NCI-H146 treated with DMSO at 0.1 percent for 48 hours (cell line): ENCODE results near the gene TMEM88.

Experiments
- DNase-seq: peaks from one replicate; lab custom pipeline; 2025; ENCODE audit not compliant: unreplicated experiment; lab: John Stamatoyannopoulos, UW

The TMEM88 gene

DNA sequence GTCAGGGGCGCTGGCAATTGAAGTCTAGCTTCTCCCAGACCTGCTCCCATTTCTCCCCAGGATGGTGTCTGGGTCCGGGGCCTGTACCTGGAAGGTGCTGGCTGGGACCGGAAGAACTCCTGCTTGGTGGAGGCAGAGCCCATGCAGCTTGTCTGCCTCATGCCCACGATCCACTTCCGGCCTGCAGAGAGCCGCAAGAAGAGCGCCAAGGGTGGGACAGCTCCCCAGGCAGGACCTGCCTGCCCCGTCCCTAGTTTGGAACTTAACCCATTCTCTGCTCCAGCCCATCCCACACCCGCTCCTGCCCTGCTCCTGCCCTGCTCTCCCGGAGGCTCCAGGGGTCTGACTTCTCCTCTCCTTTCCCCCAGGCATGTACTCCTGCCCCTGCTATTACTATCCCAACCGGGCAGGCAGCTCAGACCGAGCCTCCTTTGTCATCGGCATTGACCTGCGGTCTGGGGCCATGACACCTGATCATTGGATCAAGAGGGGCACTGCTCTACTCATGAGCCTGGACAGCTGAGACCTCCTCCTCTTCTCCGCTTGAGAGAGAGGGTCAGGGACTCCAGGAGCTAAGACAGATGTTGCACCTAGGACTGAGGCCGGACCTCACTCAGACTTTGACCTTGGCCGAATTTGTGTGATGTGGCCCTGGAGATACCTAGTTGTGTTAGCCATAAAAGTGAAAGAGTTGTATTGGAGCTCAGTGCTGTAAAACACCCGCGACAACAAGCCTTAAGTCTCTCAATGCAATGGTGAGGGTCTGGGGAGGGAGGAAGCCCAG is 21.7 kb upstream of the TMEM88 start:
- DNase-seq: no peak

DNA sequence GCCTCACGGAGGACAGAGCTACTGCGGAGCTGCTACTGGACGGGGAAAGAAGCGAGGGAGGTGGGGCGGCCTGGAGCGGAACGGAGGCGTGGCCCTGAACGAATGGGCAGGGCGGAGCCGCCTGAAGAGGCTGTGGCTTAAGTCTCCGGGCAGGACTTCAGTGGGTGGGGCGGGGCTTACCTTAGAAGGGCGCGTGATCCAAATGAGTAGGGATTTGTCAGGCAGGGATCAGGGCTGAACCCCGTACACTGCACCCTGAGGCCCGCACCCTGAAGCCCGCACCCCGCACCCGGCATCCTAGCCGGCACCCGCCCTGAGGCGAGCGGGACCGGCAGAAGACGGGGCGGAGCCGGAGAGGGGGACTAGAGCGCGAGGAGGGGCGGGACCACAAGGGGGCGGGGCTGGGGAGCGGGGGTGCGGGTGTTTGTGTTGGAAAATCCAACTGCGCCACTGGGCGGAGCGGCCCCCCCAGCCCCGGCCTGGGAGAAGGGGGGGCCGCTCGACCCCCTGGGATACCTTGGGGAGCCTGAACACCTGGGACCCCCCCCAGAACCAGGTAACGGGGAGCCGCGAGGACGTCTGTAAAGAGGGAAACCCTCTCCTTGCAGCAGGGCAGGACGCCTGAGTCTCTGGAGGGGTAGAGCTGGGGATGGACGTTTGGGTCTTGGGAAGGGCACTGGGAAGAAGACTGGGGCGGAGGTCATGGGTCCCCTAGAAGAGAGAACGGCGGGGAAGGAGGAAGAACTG is 20.9 kb upstream of the TMEM88 start, which contains the start of gene KDM6B:
KDM6B (plus strand) TSS at position 423 of the 747 bp plus-strand sequence. CDS start 11,338 bp downstream, outside the sequence.
- peak; percentile 83 for DNase-seq

DNA sequence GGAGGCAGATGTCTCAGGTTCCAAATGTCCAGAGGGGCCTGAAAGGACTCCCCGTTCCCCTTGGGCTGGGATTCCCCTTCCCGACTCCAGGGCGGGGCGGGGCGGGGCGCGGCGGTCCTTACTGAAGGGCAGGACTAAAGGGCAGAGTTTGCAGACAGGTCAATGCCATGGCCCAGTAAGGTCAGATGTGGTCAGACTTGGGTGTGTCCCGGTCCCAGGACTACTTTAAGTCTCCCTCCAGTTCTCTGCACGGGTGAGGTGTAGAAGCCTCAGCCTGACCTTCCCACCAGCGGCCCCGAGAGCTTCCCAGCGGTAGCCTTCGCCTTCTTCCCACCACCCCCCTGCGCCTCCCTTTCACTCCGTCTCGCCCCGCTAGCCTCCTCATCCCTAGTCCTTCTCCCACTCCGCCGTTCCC is 20.3 kb upstream of the TMEM88 start:
- no peak for DNase-seq

DNA sequence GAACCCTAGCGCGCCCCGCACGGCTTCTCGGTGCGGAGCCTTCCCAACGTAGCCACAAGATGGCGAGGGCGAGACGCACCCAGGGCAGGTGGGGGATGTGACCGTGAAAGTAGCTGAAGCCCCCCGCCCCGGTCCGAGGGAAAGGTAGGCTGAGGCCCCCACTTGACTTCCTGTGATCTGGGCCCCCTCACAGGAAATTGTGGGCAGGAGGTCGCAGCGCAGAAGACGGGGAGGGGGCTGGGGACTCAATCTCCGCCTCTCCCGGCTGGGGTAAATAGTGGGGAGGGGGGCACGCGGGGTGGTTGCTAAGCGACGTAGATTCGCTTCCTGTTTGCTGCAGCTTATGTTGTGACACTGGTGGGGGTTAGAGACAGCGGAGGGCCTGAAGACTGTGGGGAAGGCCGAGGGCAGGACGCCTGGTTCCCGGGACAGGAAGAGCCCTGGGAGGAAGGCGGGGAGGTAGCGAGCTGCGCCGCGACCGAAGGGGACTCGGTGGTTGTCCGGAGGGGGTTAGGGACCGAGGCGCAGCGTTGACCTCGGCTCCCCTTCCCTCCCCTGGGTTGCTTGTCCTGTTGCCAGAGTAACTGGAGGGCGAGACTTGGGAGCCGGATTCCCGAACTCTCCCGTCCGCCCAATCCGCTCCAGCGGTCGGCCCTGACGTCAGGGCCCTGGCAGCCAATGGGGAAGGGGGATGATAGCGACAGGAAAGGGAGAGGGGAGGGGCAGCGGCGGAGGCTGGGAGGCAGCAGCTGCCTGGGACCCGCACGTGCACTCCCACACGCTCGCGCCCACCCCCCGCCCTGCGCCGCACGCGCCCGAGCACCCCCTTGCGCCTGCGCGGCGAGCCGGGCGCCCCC is 19.7 kb upstream of the TMEM88 start:
- DNase-seq: peak; percentile 94

DNA sequence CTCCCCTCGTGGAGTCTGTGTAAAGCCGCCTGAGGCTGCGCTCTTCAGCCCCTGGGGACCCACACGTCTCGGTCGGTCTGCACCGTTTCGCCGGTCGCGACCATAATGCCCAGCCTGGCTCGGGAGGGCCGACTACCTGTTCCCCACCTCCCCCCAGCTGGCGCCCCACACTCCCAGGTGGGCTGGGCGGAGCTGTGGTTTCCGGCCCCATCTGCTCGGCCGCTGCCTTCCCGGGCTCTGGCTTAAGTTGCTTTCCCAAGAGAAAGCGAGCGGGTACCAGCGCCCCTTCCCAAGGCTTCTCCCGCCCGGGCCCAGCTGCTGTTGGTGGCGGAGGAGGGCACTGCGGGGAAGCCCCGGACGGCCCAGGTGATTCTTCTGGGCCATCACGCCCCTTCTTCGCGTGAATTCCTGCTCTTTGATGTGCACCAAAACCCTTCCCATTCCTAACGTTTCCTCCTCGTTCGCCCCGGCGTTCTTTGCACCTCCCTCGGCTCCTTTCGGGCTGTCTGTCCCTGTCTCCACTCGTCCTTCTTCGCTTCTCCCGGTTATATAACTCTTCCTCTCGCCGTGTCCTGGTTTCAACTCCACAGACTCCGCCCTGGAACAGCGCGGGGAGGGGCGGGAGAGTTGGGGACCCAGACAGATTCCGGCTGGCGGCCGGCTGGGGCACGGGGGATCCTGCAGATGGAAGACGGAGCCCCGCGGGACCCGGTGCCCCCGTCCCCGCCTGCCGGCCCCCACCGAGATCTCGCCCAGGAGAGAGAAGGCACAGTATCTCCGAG is 18.9 kb upstream of the TMEM88 start:
- DNase-seq: peak; percentile 20

DNA sequence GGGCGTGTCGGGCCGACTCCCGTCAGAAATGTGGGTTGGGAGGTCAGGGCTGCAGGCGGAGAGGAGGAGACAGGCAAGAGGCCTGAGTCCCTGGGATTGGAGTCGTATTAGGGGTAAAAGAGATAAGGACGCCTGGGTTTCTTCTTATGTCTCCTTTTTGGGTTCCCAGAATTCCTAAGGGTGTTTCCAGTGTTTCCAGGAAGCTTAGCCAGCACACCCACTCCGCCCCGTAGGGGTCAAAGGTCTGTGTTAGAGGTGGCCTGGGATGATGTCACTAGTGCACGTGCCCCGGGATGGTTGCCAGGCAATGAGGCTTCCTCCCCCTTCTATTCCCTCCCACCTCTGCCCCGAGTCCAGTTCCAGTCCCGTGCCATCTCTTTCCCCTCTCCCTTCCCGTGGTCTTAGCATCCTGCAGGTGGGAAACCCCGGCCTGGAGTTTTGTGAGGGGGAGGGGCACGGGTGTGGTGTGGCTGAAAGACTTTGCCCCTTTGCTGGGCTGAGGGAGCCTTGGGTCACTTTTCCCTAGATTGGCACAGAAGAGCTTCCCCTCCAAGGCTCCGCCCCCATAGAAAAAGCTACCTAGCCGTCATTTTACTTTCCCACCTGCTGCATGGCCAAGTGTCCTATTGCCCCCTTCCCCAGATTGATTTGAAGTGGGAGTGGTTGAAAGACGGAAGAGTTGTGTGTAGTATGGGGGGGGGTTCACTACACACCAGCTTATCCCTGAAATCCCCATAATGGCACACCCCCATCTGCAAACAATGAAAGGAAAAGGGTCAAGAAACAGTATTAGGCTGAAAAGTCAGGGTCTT is 18.1 kb upstream of the TMEM88 start:
- peak; percentile 94 for DNase-seq

DNA sequence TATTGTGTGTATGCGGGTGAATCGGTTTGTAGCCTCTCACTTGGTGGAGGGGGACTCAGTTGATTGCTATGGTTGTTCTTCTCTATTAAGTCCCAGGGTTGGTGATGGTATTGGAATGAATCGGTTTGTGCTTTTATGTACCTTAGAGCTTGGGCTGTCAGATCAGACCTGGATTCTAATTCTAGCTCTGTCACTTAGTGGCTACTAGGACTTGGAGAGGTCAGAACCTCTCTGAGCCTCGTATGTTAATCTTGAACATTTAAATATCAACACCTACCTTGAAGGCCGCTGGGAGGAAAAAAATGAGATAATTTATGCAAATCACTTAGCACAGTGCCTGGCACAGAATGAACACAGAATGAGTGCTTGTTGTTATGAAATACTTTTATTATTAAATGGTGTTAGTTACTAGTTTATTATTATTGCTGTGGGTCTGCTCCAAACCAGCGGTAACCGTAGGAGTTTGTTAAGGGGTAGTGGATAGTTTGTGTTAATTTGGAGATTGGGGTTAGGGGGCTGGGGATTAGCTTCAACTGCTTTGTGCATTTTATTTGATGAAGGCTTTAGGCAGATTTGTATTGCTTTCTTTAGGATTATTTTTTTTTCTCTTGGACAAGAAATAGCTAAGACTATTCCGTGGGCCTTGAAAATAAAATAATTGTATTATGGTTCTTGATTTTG is 17.3 kb upstream of the TMEM88 start:
- DNase-seq: no peak

DNA sequence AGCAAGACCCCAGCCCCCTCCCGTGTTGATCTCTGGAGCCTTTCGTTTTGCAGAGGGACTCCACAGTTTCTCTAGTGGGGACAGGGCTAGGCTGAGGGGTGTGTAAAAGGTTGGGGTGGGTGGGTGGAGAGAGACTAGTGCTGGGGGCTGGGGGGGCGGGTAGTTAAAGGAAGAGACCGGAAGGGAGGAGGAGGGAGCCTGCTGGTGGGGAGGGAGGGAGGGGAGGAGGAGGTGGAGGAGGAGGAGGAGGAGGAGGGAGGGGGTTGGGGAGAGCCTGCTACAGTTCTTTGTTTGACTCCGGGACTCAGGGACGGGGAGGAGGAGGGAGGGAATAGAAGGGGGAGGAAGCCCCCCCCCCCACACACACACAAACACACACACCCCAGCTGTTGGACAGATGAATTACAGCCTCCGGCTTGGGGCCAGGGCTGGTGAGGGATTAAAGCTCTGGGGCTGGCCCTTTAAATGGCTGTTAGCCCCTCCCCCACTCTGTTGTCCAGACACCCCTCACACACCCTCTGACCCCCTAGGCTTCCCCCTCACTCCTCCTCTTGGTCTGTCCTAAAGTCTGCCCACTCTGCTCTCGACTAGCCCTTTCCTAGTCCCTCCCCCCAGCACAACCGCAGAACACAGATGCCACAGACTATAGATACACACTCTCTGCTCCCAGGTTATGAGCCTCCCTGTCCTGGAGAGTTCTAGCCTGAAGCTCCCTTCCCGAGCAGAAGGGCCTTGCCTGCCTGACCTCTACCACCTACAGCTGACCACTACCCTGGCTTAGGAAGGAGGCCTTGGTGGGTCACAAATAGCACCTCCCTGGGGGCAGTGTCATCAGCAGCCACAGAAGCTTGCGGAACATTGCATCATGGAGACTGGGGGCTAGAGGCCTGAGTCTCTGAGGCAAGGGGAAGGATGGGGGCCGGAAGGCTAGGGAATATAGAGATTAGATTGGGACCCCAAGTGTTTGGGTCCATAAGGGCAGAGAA is 16.5 kb upstream of the TMEM88 start:
- peak; percentile 6 for DNase-seq

DNA sequence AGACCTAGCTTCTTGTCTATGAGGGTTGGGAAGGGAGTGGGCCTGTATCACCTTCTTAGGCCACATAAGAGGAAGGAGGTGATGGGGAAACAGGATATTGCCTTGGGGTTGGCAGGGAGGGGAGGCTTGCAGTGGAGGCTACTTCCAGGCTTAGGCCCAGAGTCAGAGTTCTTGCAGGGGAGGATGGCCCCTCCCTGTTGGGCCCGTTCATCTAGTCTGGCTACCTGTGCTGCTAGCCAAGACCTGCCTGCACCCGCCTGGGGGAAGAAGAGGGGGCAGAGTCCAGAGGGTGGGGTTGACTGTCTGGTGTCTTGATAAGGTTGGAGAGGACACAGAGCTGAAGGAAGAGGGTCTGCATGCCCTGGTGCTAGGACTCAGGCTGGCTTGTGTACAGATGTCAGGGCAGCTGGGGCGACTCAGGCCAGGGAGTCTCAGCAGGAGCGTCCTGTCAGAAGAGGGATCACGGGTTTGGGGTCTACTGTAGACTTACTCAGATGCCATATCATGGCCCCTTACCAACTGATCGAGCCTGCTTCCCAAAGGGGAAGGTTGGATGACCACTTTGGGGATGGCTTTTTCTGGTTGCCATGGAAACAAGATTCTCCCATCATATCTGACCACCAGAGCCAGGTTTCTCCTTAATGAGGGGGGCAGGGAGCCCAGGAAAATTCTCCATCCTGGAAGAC is 15.5 kb upstream of the TMEM88 start:
- no peak for DNase-seq

DNA sequence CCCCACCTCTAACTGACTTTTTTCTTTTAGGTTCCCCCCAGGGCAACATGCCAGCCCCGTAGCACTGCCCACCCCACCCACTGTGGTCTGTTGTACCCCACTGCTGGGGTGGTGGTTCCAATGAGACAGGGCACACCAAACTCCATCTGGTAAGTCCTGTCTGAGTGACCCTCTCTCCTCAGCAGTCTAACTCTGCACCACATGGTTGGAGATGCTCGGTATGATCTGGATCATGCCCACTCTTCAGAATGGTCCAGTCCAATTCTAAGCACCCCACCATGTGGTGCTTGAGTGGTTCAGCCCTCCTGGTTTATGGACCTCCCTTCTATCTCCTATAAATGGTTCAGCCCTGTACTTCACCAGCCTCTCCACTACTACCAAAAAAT is 15.0 kb upstream of the TMEM88 start:
- no peak for DNase-seq

DNA sequence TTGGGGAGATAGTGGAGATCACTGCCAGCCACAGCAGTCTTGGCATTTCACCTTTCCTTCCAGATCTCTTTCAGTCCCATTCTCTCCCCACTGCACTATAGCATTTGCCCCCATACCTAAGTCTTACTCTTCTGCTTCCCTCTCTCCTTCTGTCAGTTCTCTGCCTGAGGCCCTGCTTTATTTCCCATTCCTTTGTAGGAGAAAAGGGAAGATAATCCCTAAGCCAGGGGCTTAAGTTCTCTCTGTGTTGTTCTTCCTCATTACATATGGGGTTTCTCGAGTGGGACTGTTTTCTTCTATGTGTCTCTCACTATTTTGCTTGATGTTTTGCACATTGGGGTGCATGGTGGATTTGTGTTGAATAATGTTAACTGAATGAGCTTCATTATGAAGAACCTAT is 14.4 kb upstream of the TMEM88 start:
- no peak for DNase-seq

DNA sequence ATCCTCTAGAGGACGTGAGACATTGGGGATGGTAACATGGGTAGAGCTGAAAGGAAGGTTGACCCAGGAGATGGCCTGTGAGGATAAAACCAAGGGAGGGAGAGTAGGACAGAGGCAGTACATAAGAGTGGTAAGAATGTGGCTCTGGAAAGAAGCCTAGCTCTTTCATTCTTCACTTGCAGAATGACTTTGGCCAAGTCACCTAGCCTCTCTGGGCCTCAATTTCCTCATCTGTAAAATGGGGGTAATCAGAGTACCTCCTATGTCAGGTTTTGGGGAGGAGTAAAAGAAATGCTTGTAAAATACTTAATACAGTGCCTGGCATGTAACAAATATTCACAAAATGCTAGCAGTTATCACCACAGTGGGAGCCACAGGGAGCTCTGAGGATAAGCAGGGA is 14.0 kb upstream of the TMEM88 start:
- no peak for DNase-seq

DNA sequence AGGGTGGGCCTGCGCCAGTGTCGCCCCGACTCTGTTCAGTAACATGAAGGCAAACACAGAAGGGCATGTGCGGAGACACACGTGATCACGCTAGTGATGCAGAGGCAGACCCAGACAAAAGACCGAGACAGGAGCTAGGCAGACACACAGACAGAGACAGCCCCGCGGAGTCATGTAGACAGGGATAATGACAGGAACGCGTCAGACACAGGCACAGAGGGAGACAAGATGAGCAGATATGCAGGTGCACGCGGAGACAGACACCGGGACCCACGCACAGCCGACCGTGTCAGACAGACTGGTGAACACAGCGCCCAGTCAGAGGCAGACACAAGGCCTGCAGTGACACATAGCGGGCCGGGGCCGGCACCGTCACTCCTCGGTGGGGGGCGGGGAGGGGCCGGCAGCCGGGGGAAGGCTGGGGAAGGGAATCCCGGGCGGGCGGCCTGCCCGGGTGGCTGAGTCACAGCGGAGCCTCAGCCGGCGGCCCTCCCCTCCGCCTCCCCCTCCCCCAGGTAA is 13.4 kb upstream of the TMEM88 start:
- DNase-seq: peak; percentile 58

DNA sequence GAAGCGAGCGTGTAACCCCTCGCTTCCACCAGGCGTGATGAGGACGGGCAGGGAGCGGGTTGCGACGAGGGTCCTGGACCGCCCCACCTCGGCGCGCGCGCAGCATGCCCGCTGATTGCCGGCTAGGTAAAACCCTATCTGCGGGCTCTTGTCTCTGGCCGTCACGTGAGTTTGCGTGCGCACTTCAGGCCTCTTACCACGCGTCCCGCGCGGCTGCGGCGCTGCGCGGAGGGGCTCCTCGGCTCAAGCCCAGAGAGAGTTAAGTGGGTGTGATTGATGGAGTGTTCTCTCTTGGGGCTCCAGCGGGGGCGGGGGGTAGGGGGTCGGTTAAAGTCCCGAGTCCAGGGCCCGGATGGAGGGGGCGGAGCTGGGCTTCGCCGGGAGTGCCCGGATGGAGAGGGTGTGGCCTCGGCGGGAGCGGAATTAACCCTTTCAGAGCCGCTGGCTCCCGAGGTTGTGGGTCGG is 12.9 kb upstream of the TMEM88 start:
- peak; percentile 70 for DNase-seq

DNA sequence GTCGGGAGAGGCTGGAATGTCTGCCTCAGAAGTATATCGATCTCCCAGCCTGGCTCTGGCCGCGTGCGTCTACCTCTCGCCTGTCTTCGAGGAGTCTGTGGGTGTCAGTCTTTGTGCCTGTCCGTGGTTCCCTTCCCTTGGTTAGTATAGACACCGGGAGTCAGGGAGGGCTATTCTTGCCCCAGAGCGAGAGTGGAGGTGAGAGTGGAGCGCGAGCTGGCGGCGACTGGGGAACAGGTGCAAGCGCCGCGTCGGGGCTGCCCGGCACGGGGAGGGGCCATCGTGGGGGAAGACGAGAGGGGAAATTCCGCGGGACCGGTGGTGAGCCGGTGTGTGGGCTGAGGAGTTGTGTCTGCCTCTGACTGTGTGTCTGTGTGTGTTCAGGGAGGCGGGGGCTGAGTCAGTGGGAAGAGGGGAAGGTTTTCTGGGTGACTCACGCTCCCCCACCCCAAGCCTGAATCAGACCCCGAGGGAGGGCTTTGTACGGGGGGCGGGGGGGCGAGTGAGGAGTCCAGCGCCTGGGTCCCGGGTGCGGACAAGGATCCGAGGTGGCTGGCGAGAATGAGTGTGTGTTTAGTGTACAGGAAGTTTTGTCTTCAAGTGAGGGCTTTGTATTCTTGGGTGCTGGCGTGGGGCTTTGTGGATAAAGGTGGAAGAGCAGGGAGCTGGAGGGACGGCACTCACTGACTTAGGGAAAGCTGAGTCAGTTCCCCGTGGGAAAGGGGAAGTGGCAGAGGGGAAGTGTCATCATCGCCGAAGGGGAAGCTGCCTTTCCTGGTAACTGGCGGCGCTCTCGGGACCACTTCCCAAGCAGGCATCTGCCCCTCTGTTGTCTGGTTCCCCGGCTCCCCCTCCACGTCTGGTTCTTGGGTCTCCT is 12.2 kb upstream of the TMEM88 start:
- peak; percentile 63 for DNase-seq

DNA sequence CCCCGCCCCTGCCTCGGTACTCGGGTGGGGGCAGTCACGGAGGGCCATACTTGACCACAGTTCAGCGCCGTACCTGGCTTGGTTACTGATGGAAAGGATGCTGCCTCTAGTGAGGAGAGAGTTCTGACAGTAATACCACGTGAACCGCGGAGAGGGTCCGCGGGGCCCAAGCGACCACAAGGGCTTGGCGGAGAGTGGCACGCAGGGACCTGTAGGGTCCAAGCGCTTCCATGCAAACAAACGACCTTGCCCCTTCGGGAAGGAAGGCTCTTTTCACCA is 11.7 kb upstream of the TMEM88 start:
- DNase-seq: no peak
